ENCODE results near the gene ADNP. TPM values are rescaled to one million over a fixed set of nuclear protein-coding genes. Genes with fewer than 3 reads are reported as not detected.

Gene ADNP
- total and polyA plus RNA-seq, 7 donors, result 13.3 to 40.1 (median 34.2) TPM

- Histone ChIP-seq H3K27ac (no peak overlapping the region), H3K36me3 (ENCODE audit: insufficient read depth in 1 of 2, low read depth in 1 of 2) (no peaks in the 10 kb centered on the region), H3K27me3 (ENCODE audit: insufficient read depth in 3 of 3, low read length in 2 of 3) (no peaks in the 10 kb centered on the region), H3K9me3 (no peaks in the 10 kb centered on the region), H3K4me1 (peaks cover 4% of the 10 kb centered on the region), H3K4me3 (peak overlapping the region; percentile 37)
- intact Hi-C loops (cut with DNase I), result no loop called here
- no peak for DNase-seq
- ATAC-seq, result peak; percentile 55 to 79 (median 71)
- 19 to 20% (median 20%) methylated on average over 17 to 18 of the region's 18 CpGs for WGBS, 3 donors
- TF ChIP-seq, protein P1, sequence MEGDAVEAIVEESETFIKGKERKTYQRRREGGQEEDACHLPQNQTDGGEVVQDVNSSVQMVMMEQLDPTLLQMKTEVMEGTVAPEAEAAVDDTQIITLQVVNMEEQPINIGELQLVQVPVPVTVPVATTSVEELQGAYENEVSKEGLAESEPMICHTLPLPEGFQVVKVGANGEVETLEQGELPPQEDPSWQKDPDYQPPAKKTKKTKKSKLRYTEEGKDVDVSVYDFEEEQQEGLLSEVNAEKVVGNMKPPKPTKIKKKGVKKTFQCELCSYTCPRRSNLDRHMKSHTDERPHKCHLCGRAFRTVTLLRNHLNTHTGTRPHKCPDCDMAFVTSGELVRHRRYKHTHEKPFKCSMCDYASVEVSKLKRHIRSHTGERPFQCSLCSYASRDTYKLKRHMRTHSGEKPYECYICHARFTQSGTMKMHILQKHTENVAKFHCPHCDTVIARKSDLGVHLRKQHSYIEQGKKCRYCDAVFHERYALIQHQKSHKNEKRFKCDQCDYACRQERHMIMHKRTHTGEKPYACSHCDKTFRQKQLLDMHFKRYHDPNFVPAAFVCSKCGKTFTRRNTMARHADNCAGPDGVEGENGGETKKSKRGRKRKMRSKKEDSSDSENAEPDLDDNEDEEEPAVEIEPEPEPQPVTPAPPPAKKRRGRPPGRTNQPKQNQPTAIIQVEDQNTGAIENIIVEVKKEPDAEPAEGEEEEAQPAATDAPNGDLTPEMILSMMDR (IDR thresholded peaks at IDR 0.05), result no peak
These were observed 82.2 kb downstream of the ADNP start for GRCh38 chr20:50848846-50849673.

DNA sequence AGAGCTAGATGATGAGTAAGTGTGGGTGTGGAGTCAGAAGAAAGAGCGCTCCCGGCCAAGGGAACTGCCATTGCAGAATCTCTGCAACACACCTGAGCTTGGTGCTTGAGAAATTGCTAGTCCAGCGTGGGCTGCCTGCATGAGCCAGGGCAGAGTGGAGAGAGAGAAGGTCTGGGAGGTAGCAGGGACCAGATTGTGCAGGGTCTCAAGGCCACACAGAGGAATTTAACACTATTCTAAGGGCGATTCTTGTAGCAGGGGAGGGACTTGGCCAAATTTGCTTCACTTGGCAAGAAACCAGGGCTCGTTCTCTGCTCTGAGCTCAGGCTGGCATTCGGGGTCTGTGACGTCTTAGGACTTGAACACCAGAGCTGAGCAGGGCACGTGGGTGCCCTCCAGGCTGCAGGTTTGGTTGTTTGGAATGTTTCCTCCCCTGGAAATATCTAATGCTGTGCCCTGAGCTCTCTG, 82.9 kb downstream of the ADNP start:
- peaks cover 4% of the 10 kb centered on the region for H3K4me1 ChIP-seq
- H3K27me3 ChIP-seq (ENCODE audit: insufficient read depth in 3 of 3, low read length in 2 of 3), result no peaks in the 10 kb centered on the region
- DNase-seq (no peak), ATAC-seq (peak in 3 of 4 donors; percentile 38 to 59 (median 56))
- no peak overlapping the region for H3K27ac ChIP-seq
- no peaks in the 10 kb centered on the region for H3K36me3 ChIP-seq (ENCODE audit: insufficient read depth in 1 of 2, low read depth in 1 of 2)
- 31 to 38% (median 32%) methylated on average over 8 of the region's 8 CpGs for WGBS, 3 donors
- TF ChIP-seq, protein P1 (IDR thresholded peaks at IDR 0.05), result no peak
- no peaks in the 10 kb centered on the region for H3K9me3 ChIP-seq
- intact Hi-C loops (cut with DNase I), result no loop called here
- H3K4me3 ChIP-seq, result peak overlapping the region; percentile 37

DNA sequence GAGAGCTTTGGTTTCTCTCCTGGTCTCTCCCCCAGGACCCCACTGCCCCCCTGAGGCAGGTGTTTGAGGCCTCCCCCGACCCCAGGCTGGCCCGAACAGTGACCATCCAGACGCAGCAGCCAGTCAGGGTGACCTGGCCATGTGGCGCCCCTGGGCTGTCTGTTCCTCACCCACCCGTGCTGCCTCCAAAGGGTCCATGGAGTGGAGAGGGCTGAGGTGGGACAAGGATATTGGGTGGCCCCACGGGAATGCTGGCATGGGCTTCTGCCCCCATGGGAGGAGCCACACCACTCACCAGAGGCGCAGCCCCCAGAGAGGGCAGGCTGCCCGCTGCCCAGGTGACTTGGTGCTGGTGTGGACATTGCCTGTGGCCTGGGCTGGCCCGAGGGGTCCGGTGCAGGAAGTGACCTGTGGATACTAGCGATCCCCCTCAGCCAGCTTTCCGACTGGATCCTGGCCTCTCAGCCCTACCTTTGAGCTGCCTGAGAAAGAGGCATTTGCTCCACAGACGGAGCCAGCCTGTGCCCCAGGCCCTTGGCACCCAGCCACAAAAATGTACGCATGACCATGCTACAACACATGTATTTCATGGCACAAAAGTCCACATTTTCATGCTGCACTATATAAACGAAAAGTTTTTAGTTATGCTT, 85.5 kb downstream of the ADNP start:
- 75 to 81% (median 81%) methylated on average over 15 of the region's 15 CpGs for WGBS, 3 donors
- ATAC-seq (no peak), DNase-seq (no peak)
- Histone ChIP-seq H3K36me3 (ENCODE audit: insufficient read depth in 1 of 2, low read depth in 1 of 2) (no peaks in the 10 kb centered on the region), H3K27ac (no peak overlapping the region), H3K9me3 (no peaks in the 10 kb centered on the region), H3K4me1 (peaks cover 4% of the 10 kb centered on the region), H3K4me3 (no peak overlapping the region), H3K27me3 (ENCODE audit: insufficient read depth in 3 of 3, low read length in 2 of 3) (no peaks in the 10 kb centered on the region)
- TF ChIP-seq, protein P1 (IDR thresholded peaks at IDR 0.05), result no peak
- intact Hi-C loops (cut with DNase I), result no loop called here

DNA sequence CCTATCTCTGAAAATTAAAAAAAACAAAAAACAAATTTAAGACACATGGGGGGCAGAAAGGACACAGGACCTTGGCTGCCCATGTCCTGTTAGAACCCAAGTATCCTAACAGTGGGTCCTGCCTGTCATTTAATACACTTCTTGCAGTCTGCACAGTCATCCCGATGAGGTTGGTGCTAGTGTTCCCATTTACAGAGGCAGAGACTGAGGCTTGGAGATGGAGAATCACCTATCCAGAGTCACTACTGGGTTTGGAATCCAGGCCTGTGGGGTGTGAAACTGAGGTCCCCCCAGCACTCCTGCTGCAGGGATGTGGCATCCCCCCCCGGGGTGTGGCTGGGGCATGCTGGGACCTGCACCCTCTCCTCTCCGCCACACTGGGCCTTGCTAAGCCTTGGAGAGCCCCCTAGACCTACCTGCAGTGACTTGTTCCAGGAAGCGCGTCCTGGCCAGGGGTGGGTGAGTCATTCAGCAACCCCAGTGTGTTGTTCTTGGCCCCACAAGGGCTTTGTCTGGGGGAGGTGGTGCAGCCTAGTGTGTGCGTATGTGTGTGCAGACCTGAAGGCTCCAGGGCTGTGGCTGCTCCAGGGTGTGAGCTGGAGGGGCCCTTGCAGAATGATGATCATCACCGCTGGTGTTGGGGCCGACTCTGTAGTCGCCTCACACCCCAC, 86.7 kb downstream of the ADNP start:
- intact Hi-C loops (cut with DNase I), result no loop called here
- 92 to 96% (median 95%) methylated on average over 9 of the region's 9 CpGs for WGBS, 3 donors
- ATAC-seq (no peak), DNase-seq (no peak)
- TF ChIP-seq, protein P1 (IDR thresholded peaks at IDR 0.05), result no peak
- Histone ChIP-seq H3K27ac (no peak overlapping the region), H3K9me3 (no peaks in the 10 kb centered on the region), H3K4me1 (peaks cover 4% of the 10 kb centered on the region), H3K36me3 (ENCODE audit: insufficient read depth in 1 of 2, low read depth in 1 of 2) (no peaks in the 10 kb centered on the region), H3K4me3 (no peak overlapping the region), H3K27me3 (ENCODE audit: insufficient read depth in 3 of 3, low read length in 2 of 3) (no peaks in the 10 kb centered on the region)
